ENCODE measurements around the gene SZT2.
"Not testable (repeated sequence)": the region's sequence is repeated elsewhere in the genome, so short reads cannot be mapped to it uniquely, and the experiment has no call there.

The SZT2 gene

DNA sequence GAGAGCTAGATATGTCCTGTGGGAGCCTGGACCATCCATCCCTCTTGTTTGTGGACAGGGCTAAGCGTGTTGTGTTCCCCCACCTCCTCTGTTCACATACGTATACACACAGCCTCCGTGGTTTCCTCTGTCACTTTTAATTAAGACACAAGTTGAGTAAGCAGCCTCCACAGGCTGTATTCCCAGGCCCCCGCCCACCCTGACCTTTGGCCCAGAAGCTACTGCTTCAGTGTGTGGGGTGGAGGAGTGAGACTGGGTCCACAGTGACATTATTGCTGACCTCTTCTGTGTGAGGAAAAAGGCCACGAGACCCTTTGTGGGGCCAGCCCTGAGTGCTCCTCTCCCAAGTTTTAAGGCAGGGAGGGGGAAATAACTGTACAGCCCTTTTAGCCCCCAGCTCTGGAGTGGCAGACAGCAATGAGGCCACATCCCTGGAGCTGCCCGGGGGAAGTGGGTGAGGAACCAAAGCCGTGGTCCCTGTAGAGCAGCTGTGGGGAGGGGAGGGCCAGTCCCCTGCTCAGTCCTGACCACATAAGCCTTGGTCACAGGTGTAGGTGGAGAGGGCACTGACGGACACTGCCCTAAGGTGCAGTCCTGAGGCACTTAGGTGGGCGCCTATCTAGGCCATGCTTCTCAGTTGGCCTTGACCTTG, 26.3 kb upstream of the SZT2 start:
- DNase-seq = no peak

GRCh38 chr1:43363935-43364525, 25.7 kb upstream of the SZT2 start:
- no peak for DNase-seq

DNA sequence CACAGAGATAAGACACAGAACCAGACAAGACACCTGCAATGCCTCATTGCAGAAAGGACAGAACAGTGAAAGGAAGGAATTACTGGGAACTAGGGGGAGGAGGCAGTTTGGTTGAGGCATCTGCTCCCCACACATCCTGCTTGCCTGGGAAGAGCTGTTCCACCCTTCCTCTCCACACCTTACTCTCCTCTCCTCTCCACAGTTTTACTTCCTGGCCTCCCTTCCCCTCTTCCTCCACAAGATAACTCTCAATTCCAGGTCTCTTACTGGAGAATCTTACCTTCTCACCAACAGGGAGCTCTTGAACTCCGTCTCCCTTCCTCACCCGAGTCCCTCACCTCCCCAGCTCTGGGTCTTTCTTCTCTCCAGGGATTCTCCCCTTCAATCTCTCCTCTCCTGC, 24.0 kb upstream of the SZT2 start:
- DNase-seq = no peak

- no peak for DNase-seq
Observed at GRCh38 chr1:43366179-43366578, 23.5 kb upstream of the SZT2 start.

DNA sequence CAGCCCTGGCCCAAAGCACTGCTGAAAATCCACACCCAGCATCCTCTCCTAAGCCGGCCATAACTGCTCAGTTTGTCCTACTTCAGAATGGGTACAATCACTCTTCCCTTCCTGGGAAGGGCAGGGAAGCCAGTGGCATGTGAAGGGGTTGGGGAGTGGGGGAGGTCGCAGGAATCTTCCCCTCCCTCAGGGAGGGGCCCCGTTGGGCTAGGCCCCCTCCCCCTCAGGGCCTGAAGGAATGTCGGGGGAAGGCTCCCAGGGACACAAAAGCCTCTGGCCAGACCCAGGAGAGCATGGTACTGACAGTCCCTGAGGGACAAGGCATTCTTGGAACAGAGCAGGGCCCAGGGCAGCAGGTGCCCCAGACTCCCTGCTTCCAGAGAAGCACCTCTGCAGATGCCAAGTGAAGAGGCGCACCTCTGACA, 23.1 kb upstream of the SZT2 start:
- no peak for DNase-seq

GRCh38 chr1:43367026-43367903, 22.4 kb upstream of the SZT2 start:
- peak; percentile 22 for DNase-seq

GRCh38 chr1:43367904-43368645, 21.6 kb upstream of the SZT2 start, which contains the start of gene ELOVL1:
Gene ELOVL1 (minus strand): TSS chr1:43368011. CDS start chr1:43365609, 2,402 bp downstream.
- peak; percentile 87 for DNase-seq

DNA sequence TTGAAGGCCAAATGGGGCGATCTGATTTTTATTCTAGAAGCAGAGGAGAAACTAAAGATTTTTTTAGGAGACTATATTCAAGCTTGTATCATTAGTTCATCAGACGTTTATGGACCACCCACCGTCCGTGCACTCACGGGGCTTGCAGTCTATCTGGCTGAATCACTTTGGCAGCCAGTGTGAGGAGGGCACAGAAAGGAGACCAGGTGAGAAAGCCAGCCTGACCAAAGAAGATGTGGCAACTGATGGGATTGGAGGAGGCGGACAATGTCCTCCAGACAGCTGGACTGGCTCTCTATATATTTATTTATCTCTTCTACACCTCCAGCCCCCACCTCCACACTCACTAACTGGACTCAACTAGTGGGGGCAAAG, 21.1 kb upstream of the SZT2 start:
- DNase-seq = no peak

DNA sequence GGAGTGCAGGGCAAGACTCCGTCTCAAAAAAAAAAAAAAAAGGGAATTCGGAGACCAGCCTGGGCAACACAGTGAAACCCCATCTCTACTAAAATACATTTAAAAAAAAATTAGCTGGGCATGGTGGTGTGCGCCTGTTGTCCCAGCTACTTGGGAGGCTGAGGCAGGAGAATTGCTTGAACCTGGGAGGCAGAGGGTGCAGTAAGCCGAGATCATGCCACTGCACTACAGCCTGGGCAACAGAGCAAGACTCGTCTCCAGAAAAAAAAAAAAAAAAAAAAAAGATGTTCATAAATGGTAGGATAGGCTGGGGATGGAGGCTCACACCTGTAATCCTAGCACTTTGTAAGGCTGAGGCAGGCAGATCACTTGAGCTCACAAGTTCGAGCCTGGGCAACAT, 19.9 kb upstream of the SZT2 start:
- not testable (repeated sequence) for DNase-seq

GRCh38 chr1:43370564-43370963, 19.1 kb upstream of the SZT2 start:
- no peak for DNase-seq

DNA sequence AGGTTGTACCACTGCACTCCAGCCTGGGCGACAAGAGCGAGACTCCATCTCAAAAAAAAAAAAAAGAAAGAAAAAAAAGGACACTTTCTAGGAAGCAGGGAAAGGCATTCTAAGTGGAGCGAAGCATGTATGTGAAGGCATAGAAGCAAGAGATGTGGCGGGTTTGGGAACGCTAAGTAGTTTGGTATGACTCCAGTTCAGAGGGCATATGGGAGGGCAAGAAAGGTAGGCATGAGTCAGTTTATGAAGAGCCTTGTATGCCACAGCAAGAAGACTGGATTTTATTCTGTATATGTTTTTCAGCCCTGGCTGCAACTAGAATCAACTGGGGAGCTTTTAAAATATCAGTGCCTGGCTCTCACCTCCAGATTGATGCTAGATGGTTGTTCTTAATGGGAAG, 17.5 kb upstream of the SZT2 start:
- DNase-seq = no peak

DNA sequence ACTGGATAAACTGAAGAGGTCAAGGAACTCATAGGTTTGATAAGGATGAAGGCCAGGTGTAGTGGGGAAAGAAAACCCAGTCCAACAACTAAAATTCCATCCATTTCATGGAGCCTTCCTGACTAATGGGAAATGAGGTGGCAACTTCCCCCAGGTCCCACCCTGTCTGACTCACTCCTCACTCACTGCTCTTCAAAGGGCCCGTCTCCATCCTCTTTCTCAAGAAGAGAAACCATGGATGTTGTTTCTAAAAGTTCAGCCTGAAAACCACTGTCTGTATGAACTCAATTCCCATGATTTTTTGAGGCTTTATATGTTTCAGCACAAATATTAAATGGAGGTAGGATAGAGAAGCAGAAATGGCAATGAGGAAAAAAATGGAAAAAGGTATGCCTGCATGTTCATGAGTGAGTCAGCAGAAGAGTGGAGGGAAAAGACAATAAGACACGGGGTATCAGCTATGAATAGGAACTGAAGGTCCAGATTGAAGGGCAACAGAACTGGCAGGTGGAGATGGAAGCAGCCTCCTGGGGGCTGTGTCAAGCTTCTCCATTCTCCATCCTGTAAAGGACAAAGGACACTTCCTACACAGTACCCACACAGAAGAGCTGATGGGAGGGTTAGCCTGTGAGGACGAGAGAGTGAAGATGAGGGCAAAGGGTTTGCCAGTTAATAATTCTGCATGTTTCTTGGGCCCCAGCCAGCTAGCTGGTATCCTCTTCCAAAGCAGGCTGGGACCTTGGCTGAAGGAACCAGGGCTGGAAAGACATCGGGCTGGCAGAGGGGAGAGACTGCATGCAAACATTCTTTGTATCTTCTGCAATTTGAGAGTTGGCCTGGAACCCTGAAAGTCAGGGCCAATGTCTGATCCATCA, 16.4 kb upstream of the SZT2 start:
- DNase-seq = no peak

DNA sequence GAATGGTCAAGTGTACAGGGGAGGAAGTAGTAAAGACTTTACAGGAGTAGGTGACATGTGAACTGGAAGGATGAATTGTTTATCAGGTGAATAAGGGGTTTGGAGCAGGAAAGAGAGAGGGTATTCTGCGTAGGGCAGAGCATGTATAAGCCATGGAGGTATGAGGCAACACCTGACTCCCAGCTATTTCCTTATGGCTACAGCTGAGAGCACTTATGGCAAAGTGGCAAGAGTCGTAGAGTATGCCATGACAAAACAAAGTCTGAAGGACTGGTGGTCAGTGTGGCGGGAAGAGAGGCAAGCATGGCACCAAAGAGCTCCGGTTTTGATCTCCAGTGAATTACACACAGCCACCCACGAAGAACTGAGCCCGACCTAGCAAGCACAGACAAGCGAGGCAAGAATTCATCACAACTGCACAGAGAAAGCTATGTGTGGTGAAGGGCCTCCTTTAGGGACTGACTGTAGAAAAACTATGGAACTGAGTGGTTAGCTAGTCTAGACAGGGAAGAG, 12.9 kb upstream of the SZT2 start:
- DNase-seq = no peak

GRCh38 chr1:43377831-43378230, 11.9 kb upstream of the SZT2 start:
- no peak for DNase-seq

- DNase-seq = no peak
Observed at GRCh38 chr1:43379476-43379875, 10.2 kb upstream of the SZT2 start.

GRCh38 chr1:43381612-43382011, 8.1 kb upstream of the SZT2 start:
- DNase-seq = no peak

- no peak for DNase-seq
Observed at GRCh38 chr1:43382027-43382779, 7.5 kb upstream of the SZT2 start.

DNA sequence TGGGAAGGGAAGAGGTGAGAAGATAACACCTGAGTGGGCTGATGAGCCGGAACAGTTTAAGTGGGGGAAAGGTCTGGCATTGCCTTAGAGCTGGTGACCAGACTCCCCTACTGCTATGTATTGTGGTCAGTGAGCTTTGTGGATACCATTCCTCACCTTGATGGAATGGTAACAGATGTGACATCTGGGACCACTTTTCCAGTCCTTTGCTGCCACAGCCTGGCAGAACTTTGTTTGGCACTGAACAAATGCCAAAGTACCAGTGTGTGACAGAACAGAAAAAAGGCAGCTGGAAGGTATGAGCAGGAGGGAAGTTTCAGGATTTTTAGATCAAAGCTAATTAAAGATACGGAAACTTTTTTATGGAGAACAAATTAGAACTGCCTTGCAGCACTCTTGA, 6.2 kb upstream of the SZT2 start:
- DNase-seq = no peak

DNA sequence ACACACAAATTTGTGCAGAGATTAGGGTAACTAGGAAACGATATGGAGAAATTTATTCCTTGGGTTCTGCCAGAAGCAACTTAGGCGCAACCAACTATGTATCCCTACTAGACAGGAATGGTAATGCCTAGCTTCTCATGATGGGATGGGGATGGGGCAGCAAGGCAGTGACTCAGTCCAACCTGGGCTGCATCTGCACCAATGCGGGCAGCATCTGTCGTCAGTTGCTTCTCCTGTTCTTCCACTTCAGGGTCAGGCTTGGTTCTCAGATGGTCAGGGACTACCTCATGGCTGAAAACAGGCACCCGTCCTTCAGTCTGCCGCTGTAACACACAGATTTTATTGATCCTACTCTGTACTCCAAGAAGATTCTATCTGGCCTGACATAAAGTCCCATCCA, 3.0 kb upstream of the SZT2 start:
- no peak for DNase-seq

GRCh38 chr1:43387976-43388599, 1.6 kb upstream of the SZT2 start:
- no peak for DNase-seq

- no peak for DNase-seq
Observed at GRCh38 chr1:43388613-43389012, 1.1 kb upstream of the SZT2 start.

All from CD4-positive, alpha-beta T cell treated with Interleukin-10 for 1 hour (primary cell).